Fibroblast of lung (primary cell): ENCODE data around the gene LCA5L.

Experiments used
- EZH2 ChIP-seq: IDR thresholded peaks from 2 replicates; pipeline ENCODE4 v1.5.1; 2012; ENCODE audit warnings: low read length, control low read depth, mild to moderate bottlenecking; ENCODE audit errors: missing control alignments
- TF ChIP-seq, protein P1 (sequence below), 2 donors: IDR thresholded peaks in 1 of 2; conservative IDR thresholded peaks in 1 of 2; 1 replicate in 1 of 2; 2 replicates in 1 of 2; pipeline ENCODE4 v1.5.1; 2011 to 2012; ENCODE audit warnings: low read length in 2 of 2, control low read depth in 1 of 2, inconsistent platforms in 1 of 2, low read depth in 1 of 2, mild to moderate bottlenecking in 1 of 2

DNA sequence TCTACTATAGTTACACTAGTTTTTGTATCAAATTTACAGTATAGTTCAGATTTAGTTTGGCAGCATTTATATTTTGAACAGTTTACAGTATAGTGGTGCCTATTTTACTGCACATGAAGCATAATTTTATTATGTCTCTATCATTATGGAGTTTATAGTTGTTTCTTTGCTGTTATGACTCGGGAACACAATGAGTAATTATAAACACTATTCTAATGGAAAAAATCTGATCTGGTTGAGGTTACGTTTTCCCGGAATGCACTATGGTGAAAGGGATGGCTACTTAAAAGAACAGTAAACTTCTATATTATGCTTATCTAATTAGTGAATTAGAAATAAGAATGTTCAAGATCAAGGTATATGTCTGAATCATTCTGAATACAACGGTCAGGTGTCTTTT is 10.6 kb downstream of the LCA5L start:
- TF ChIP-seq, protein P1, sequence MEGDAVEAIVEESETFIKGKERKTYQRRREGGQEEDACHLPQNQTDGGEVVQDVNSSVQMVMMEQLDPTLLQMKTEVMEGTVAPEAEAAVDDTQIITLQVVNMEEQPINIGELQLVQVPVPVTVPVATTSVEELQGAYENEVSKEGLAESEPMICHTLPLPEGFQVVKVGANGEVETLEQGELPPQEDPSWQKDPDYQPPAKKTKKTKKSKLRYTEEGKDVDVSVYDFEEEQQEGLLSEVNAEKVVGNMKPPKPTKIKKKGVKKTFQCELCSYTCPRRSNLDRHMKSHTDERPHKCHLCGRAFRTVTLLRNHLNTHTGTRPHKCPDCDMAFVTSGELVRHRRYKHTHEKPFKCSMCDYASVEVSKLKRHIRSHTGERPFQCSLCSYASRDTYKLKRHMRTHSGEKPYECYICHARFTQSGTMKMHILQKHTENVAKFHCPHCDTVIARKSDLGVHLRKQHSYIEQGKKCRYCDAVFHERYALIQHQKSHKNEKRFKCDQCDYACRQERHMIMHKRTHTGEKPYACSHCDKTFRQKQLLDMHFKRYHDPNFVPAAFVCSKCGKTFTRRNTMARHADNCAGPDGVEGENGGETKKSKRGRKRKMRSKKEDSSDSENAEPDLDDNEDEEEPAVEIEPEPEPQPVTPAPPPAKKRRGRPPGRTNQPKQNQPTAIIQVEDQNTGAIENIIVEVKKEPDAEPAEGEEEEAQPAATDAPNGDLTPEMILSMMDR (conservative IDR thresholded peaks at IDR 0.05 in 1 of 2, IDR thresholded peaks at IDR 0.05 in 1 of 2; ENCODE audit: low read depth in 1 of 2, low read length in 2 of 2), result no peak
- TF ChIP-seq EZH2, result no peak
